ENCODE data around the gene IKBIP. TPM values are rescaled to one million over a fixed set of nuclear protein-coding genes. Genes with fewer than 3 reads are reported as not detected.

The IKBIP gene
- total and polyA plus RNA-seq, 9 of the 15 experiments (the other 6 are each of a cell fraction or from before 2014, with no cell fraction given): 3.3 to 19.5 (median 14.9) TPM

- no peak for FAIRE-seq
Measured at GRCh38 chr12:98618952-98619351, 25.6 kb downstream of the IKBIP start.

GRCh38 chr12:98612696-98613334, 31.8 kb downstream of the IKBIP start:
- no TSS peak for BruUV-seq (replicated peaks)
- ATAC-seq (peak; percentile 74), DNase-seq (ENCODE audit: extremely low read depth in 1 of 4, low spot score in 3 of 4) (peak in 1 of 4 experiments; percentile 16), FAIRE-seq (no peak)
- 40% methylated on average over 5 of the region's 5 CpGs for WGBS (ENCODE audit: insufficient coverage, low coverage, missing lambda C conversion rate)
- no peak overlapping the region for H3K27ac ChIP-seq (ENCODE audit: extremely low read depth, low read depth, low read length)
- H3K79me2 ChIP-seq (ENCODE audit: control insufficient read depth, insufficient read depth, low read length): no peaks in the 10 kb centered on the region
- POLR2A ChIA-PET: no interaction called here
- in situ Hi-C loops (cut with MboI): no loop called here
- no peaks in the 10 kb centered on the region for H3K27me3 ChIP-seq (ENCODE audit: control insufficient read depth in 2 of 2, insufficient read depth in 2 of 2, low read length in 2 of 2)
- H3K4me1 ChIP-seq (replicated peaks in 1 of 2; ENCODE audit: control insufficient read depth in 2 of 2, insufficient read depth in 2 of 2, low read length in 2 of 2): no peaks in the 10 kb centered on the region; a peak in 1 of 5 replicates
- H3K9me3 ChIP-seq (replicated peaks; ENCODE audit: control insufficient read depth, insufficient read depth, low read depth, low read length): no peaks in the 10 kb centered on the region
- no peak overlapping the region for H3K4me2 ChIP-seq (ENCODE audit: insufficient read depth, low read length)
- H3K9ac ChIP-seq (ENCODE audit: insufficient read depth in 1 of 2, low read depth in 2 of 2, low read length in 2 of 2): no peak overlapping the region
- intact Hi-C loops (cut with micrococcal nuclease): no loop called here
- H3K4me3 ChIP-seq: no peak overlapping the region
- TF ChIP-seq CBFB (CRISPR knock-in tag; IDR thresholded peaks at IDR 0.05) (no peak), ELF4 (CRISPR knock-in tag; IDR thresholded peaks at IDR 0.05) (no peak)
- no peaks in the 10 kb centered on the region for H3K36me3 ChIP-seq (ENCODE audit: control insufficient read depth, insufficient read depth, low read length)
- H4K20me1 ChIP-seq (replicated peaks; ENCODE audit: control insufficient read depth, insufficient read depth, low read length): no peaks in the 10 kb centered on the region
- no peaks in the 10 kb centered on the region for H3K9me1 ChIP-seq (ENCODE audit: control insufficient read depth, insufficient read depth, low read length)
- H2AFZ ChIP-seq (ENCODE audit: low read depth, low read length): 0 out of 2 replicates have a peak overlapping the region, but pooled peaks have one; percentile 10
- CTCF ChIA-PET (ENCODE audit: low intra/inter-chr PET ratio): no interaction called here

More at GRCh38 chr12:98618952-98619351, 25.6 kb downstream of the IKBIP start:
- Histone ChIP-seq H3K9me1 (ENCODE audit: control insufficient read depth, insufficient read depth, low read length) (no peaks in the 10 kb centered on the region), H3K4me2 (ENCODE audit: insufficient read depth, low read length) (no peak overlapping the region), H3K9ac (ENCODE audit: insufficient read depth in 1 of 2, low read depth in 2 of 2, low read length in 2 of 2) (no peak overlapping the region), H2AFZ (ENCODE audit: low read depth, low read length) (no peak overlapping the region), H3K36me3 (ENCODE audit: control insufficient read depth, insufficient read depth, low read length) (no peaks in the 10 kb centered on the region), H3K4me1 (replicated peaks in 1 of 2; ENCODE audit: control insufficient read depth in 2 of 2, insufficient read depth in 2 of 2, low read length in 2 of 2) (no peaks in the 10 kb centered on the region; a peak in 1 of 5 replicates), H3K4me3 (no peak overlapping the region), H3K79me2 (ENCODE audit: control insufficient read depth, insufficient read depth, low read length) (no peaks in the 10 kb centered on the region), H3K27ac (ENCODE audit: extremely low read depth, low read depth, low read length) (no peak overlapping the region), H3K27me3 (ENCODE audit: control insufficient read depth in 2 of 2, insufficient read depth in 2 of 2, low read length in 2 of 2) (no peaks in the 10 kb centered on the region), H4K20me1 (replicated peaks; ENCODE audit: control insufficient read depth, insufficient read depth, low read length) (no peaks in the 10 kb centered on the region), H3K9me3 (replicated peaks; ENCODE audit: control insufficient read depth, insufficient read depth, low read depth, low read length) (no peaks in the 10 kb centered on the region)
- no peak for TF ChIP-seq SMAD1 (IDR thresholded peaks at IDR 0.05; ENCODE audit: low read depth, low read length, partially characterized antibody)
- no peak for TF ChIP-seq ZNF408 (CRISPR knock-in tag; IDR thresholded peaks at IDR 0.05; ENCODE audit: low read depth)
- no peak for TF ChIP-seq RBM25 (IDR thresholded peaks at IDR 0.05; ENCODE audit: low read depth, low read length, severe bottlenecking)
- no peak for TF ChIP-seq BACH1 (tag; IDR thresholded peaks at IDR 0.05)
- no peak for TF ChIP-seq SLC30A9 (CRISPR knock-in tag; IDR thresholded peaks at IDR 0.05)
- no peak for TF ChIP-seq HDAC6 (IDR thresholded peaks at IDR 0.05; ENCODE audit: low read depth, low read length)
- TF ChIP-seq CEBPB (tag; IDR thresholded peaks at IDR 0.05): peak; percentile 46
- 73% methylated on average over 4 of the region's 4 CpGs for WGBS (ENCODE audit: insufficient coverage, low coverage, missing lambda C conversion rate)
- DNase-seq (ENCODE audit: extremely low read depth in 1 of 4, low spot score in 3 of 4) (no peak), ATAC-seq (no peak)
- in situ Hi-C loops (cut with MboI) (no loop called here), intact Hi-C loops (cut with micrococcal nuclease) (no loop called here)
- POLR2A ChIA-PET: interaction anchor here (0.9 to 1.1 kb wide), 4 partner anchors 14 to 25 kb away, joined by 4 to 6 read pairs (median 4); partner anchors contain the start of gene SLC25A3
- CTCF ChIA-PET (ENCODE audit: low intra/inter-chr PET ratio): no interaction called here
- BruUV-seq (replicated peaks): no TSS peak

Data from K562 (cell line).